MCF 10A (cell line): ENCODE measurements around the gene DLD. TPM values are rescaled to one million over a fixed set of nuclear protein-coding genes. Genes with fewer than 3 reads are reported as not detected.

Experiments used
- BruUV-seq: library from RNA; stranded (reverse); fragments of 400-500 nt; replicated peaks from 2 replicates; lab custom pipeline; 2021; lab: Mats Ljungman, UMichigan
- CTCF ChIA-PET: fragments of 300-600 bp; sonication (Branson Sonifier 250); formaldehyde crosslinking; extraction: SDS; loops from one replicate; lab custom pipeline; 2021; ENCODE audit warnings: antibody characterized with exemption, inconsistent platforms; lab: Yijun Ruan, JAX
- POLR2A ChIA-PET: fragments of 300-600, 350-650 bp; sonication (Branson Sonifier 250); formaldehyde crosslinking; extraction: SDS; loops from one replicate; lab custom pipeline; 2020; ENCODE audit warnings: antibody characterized with exemption, inconsistent platforms; lab: Yijun Ruan, JAX
- DNase-seq: peaks from one replicate; pipeline ENCODE4 v3.0.0-alpha.2; 2018; ENCODE audit not compliant: unreplicated experiment
- H3K27ac Mint-ChIP-seq: one replicate; pipeline ENCODE4 v1.8.0; 2022; ENCODE audit warnings: mild to moderate bottlenecking, low read depth, mixed read lengths; ENCODE audit not compliant: unreplicated experiment
- H3K27me3 Mint-ChIP-seq: one replicate; pipeline ENCODE4 v1.8.0; 2022; ENCODE audit warnings: mixed read lengths; ENCODE audit not compliant: insufficient read depth, unreplicated experiment
- H3K36me3 Mint-ChIP-seq: one replicate; pipeline ENCODE4 v1.8.0; 2022; ENCODE audit warnings: mild to moderate bottlenecking, moderate library complexity, mixed read lengths; ENCODE audit not compliant: insufficient read depth, unreplicated experiment
- H3K4me1 Mint-ChIP-seq: one replicate; pipeline ENCODE4 v1.8.0; 2022; ENCODE audit warnings: mixed read lengths; ENCODE audit not compliant: insufficient read depth, unreplicated experiment
- H3K4me3 Mint-ChIP-seq: one replicate; pipeline ENCODE4 v1.8.0; 2022; ENCODE audit warnings: mild to moderate bottlenecking, moderate library complexity, mixed read lengths; ENCODE audit not compliant: unreplicated experiment
- H3K9me3 Mint-ChIP-seq: one replicate; pipeline ENCODE4 v1.8.0; 2022; ENCODE audit warnings: mixed read lengths; ENCODE audit not compliant: unreplicated experiment
- CTCF ChIP-seq: fragments of 200-600 bp; IDR thresholded peaks from one replicate; pipeline ENCODE4 v1.8.0; 2022; ENCODE audit warnings: antibody characterized with exemption, mild to moderate bottlenecking; ENCODE audit not compliant: unreplicated experiment
- intact Hi-C: fragments of 100-400 bp; cut with micrococcal nuclease; formaldehyde crosslinking; loops from 2 replicates; pipeline ENCODE4 v1.14.1; 2022
- total RNA-seq: library from RNA; stranded (reverse); gene quantifications from 2 replicates; pipeline ENCODE4 v1.2.3, GENCODE V29; 2022

The DLD gene
- total RNA-seq, 1 experiment from 2014 or later = 83.0 TPM

- BruUV-seq = no TSS peak
- Mint-ChIP-seq H3K27ac (no peak overlapping the region), H3K4me1 (peaks cover 10% of the 10 kb centered on the region), H3K27me3 (no peaks in the 10 kb centered on the region), H3K9me3 (no peaks in the 10 kb centered on the region), H3K4me3 (no peak overlapping the region), H3K36me3 (peaks cover 60% of the 10 kb centered on the region)
- TF ChIP-seq CTCF = no peak
- intact Hi-C loops = no loop called here
- DNase-seq = no peak
- ChIA-PET CTCF (no interaction called here), POLR2A (interaction anchor here (0.7 to 1.4 kb wide), 2 partner anchors 9 to 12 kb away, joined by 3 to 5 read pairs; partner anchors contain the start of gene DLD)
These were observed 11.4 kb downstream of the DLD start for GRCh38 chr7:107902381-107902780.

DNA sequence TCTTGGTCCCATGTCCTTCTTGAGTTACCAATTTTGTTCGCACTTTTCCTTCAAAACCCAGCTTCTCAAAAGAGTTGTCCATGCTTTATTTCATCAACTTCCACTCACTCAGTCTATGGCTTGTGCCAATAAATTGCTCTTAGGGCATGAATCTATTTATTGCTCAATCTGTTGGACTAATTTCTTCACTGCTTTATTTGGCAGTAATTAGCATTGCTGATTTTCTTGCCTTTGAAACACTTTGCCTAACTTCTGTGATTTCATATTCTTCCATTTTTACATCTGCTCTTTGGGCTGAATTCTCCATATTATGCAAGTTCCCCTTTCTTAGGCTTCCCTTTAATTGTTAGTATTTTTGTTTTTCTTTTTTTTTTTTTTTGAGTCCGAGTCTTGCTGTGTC, 16.8 kb downstream of the DLD start:
- Mint-ChIP-seq H3K36me3 (peaks cover 88% of the 10 kb centered on the region), H3K9me3 (no peaks in the 10 kb centered on the region), H3K27me3 (no peaks in the 10 kb centered on the region), H3K27ac (peak overlapping the region; percentile 0), H3K4me1 (peaks cover 15% of the 10 kb centered on the region), H3K4me3 (no peak overlapping the region)
- CTCF ChIA-PET = no interaction called here
- BruUV-seq = no TSS peak
- POLR2A ChIA-PET = interaction anchor here (1.0 kb wide), 1 partner anchor 65 kb away, joined by 3 read pairs; no protein-coding TSS in a partner anchor
- TF ChIP-seq CTCF = no peak
- DNase-seq = peak; percentile 31
- intact Hi-C loops = no loop called here

GRCh38 chr7:107909445-107909844, 18.5 kb downstream of the DLD start:
- CTCF ChIA-PET = interaction anchor here (1.0 kb wide), 1 partner anchor 64 kb away, joined by 3 read pairs; no protein-coding TSS in a partner anchor
- no peak for DNase-seq
- H3K27me3 Mint-ChIP-seq = no peaks in the 10 kb centered on the region
- peaks cover 25% of the 10 kb centered on the region for H3K4me1 Mint-ChIP-seq
- H3K27ac Mint-ChIP-seq = no peak overlapping the region
- no peaks in the 10 kb centered on the region for H3K9me3 Mint-ChIP-seq
- no peak overlapping the region for H3K4me3 Mint-ChIP-seq
- H3K36me3 Mint-ChIP-seq = peaks cover 80% of the 10 kb centered on the region
- POLR2A ChIA-PET = interaction anchor here (0.7 to 0.9 kb wide), 3 partner anchors 9 to 174 kb away, joined by 3 read pairs; no protein-coding TSS in a partner anchor
- BruUV-seq = no TSS peak
- TF ChIP-seq CTCF = no peak
- intact Hi-C loops = no loop called here

DNA sequence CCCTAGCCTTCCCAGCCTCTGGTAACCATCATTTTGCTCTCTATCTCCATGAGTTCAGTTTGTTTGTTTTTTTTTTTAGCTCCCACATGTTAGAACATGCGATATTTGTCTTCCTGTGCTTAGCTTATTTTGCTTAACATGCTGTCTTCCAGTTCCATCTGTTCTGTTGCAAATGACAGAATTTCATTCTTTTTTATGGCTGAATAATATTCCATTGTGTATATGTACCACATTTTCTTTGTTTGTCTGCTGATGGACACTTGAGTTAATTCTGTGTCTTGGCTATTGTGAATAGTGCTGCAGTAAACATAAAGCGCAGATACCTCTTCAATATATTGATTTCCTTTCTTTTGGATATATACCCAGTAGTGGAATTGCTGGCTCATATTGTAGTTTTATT, 21.0 kb downstream of the DLD start:
- H3K9me3 Mint-ChIP-seq = no peaks in the 10 kb centered on the region
- peaks cover 19% of the 10 kb centered on the region for H3K4me1 Mint-ChIP-seq
- POLR2A ChIA-PET = interaction anchor here (0.8 to 1.9 kb wide), 8 partner anchors 8 to 37 kb away, joined by 3 to 5 read pairs (median 4); partner anchors contain the start of gene DLD
- TF ChIP-seq CTCF = no peak
- H3K4me3 Mint-ChIP-seq = no peak overlapping the region
- H3K27me3 Mint-ChIP-seq = no peaks in the 10 kb centered on the region
- peaks cover 77% of the 10 kb centered on the region for H3K36me3 Mint-ChIP-seq
- DNase-seq = no peak
- BruUV-seq = no TSS peak
- intact Hi-C loops = no loop called here
- CTCF ChIA-PET = no interaction called here
- H3K27ac Mint-ChIP-seq = no peak overlapping the region
